GM12875 (cell line): Measurements from ENCODE around the gene FNDC11.
"Not testable (repeated sequence)": the region's sequence is repeated elsewhere in the genome, so short reads cannot be mapped to it uniquely, and the experiment has no call there.

Experiments
- H3K4me3 ChIP-seq: one replicate; pipeline ENCODE4 v1.5.1; 2011; ENCODE audit warnings: low read depth, low read length, control low read depth
- TF ChIP-seq, protein P1 (sequence below): IDR thresholded peaks from 2 replicates; pipeline ENCODE4 v1.5.1; 2011; ENCODE audit warnings: low read depth, mild to moderate bottlenecking, control low read depth, inconsistent platforms, low read length, moderate library complexity, borderline replicate concordance; ENCODE audit not compliant: insufficient read depth

The FNDC11 gene

GRCh38 chr20:63513207-63513606 is 40.8 kb upstream of the FNDC11 start:
- H3K4me3 ChIP-seq: no peak overlapping the region
- TF ChIP-seq, protein P1, sequence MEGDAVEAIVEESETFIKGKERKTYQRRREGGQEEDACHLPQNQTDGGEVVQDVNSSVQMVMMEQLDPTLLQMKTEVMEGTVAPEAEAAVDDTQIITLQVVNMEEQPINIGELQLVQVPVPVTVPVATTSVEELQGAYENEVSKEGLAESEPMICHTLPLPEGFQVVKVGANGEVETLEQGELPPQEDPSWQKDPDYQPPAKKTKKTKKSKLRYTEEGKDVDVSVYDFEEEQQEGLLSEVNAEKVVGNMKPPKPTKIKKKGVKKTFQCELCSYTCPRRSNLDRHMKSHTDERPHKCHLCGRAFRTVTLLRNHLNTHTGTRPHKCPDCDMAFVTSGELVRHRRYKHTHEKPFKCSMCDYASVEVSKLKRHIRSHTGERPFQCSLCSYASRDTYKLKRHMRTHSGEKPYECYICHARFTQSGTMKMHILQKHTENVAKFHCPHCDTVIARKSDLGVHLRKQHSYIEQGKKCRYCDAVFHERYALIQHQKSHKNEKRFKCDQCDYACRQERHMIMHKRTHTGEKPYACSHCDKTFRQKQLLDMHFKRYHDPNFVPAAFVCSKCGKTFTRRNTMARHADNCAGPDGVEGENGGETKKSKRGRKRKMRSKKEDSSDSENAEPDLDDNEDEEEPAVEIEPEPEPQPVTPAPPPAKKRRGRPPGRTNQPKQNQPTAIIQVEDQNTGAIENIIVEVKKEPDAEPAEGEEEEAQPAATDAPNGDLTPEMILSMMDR: no peak

DNA sequence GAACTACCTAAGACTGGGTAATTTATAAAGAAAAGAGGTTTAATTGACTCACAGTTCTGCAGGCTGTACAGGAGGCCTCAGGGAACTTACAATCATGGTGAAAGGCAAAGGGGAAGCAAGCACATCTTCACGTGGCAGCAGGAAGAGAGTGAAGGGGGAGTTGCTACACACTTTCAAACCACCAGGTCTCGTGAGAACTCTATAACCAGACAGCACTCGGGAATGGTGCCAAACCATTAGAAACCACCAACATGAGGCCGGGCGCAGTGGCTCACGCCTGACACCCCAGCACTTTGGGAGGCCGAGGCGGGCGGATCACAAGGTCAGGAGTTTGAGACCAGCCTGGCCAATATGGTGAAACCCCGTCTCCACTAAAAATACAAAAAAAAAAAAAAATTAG is 39.4 kb upstream of the FNDC11 start:
- H3K4me3 ChIP-seq: not testable (repeated sequence)

DNA sequence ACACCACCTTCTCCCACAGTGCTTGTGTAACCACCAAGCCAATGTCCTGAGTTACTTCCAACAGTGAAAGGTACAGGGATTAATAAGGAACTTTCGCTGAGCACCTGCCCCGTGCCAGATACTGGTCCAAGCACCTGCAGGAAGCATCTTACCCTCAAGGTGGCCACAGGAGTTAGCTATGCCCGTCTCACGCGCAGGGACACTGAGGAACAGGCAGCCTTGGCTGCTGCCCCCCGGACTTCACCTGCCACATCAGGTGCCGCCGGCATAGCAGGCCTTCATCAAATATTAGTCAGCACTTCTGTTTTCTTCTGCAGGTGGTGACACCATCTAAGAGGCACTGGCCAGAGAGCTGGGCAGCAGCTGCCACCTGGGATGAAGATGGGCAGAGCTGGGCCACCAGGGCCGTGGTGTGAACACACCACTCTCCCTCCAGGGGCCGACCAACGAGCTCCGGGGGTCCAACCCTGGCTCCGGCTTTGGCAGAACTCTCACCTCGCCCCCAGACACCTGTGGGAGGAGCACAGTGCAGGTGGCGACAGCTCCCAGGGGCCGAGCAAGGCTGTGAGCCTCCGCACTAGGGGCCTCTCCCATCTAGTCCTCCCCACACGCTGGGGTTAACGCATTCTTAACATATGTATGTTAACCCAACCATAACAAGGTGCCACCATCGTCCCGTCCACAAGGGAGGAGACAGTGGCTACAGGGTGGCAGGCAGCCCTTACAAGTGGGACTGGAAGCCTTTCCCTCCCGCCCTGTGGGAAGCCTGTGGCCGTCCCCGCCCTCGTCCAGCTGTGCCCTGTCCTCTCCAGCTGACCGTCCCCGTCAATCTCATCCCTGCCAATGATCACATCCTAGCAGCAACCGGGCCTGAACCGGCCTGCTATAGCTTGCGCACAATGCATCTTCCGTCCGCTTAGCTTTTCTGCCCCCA is 36.3 kb upstream of the FNDC11 start:
- TF ChIP-seq, protein P1: no peak

DNA sequence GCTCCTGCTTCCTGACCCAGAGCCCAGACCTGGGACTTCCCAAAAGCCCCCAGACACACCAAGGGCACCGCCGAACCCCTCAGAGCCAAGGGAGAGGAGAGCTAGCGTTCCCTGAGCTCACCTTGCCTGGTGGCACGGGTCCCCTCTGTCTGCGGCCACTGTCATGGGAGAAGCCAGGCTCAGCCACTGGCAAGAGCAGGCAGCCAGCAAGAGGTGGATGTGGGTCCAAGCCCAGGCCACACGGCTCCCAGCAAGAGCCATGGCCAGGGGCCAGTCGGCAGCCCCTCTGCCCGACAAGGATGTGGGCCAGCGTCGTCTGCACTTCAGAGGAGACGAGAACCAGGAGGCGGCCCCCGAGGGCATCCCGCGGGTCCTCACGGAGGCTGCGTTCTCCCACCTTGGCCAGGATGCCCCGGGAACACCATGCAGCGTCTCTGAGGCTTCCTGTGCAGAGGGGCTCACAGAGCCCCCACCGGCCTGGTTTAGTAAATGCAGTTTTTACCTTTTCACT is 35.6 kb upstream of the FNDC11 start:
- H3K4me3 ChIP-seq: no peak overlapping the region
- TF ChIP-seq, protein P1: no peak

More for the DNA sequence above, 36.3 kb upstream of the FNDC11 start:
- H3K4me3 ChIP-seq: no peak overlapping the region

GRCh38 chr20:63518946-63519667 is 34.9 kb upstream of the FNDC11 start:
- no peak overlapping the region for H3K4me3 ChIP-seq
- TF ChIP-seq, protein P1: no peak

GRCh38 chr20:63519668-63520503 is 34.1 kb upstream of the FNDC11 start:
- TF ChIP-seq, protein P1: 0 out of 2 replicates have a peak, but pooled peaks have one; percentile 16
- H3K4me3 ChIP-seq: peak overlapping the region; percentile 83

- TF ChIP-seq, protein P1: no peak
- peak within 1 kb of the TSS; percentile 83 for H3K4me3 ChIP-seq
These were observed 33.4 kb upstream of the FNDC11 start, which contains the start of gene PPDPF for GRCh38 chr20:63520504-63520933. Gene PPDPF, plus strand, starts transcription at chr20:63520765. Its CDS starts 544 bp downstream, at chr20:63521309.
